GM19467 (cell line): ENCODE data around the gene SHROOM4.

Experiments
- ATAC-seq: cut with Tn5 transposase; IDR thresholded peaks from one replicate; pipeline ENCODE4 v1.9.1; 2021; ENCODE audit warnings: mild to moderate bottlenecking, moderate library complexity; ENCODE audit not compliant: unreplicated experiment

SHROOM4 gene

GRCh38 chrX:50711907-50712306, 102.1 kb downstream of the SHROOM4 start:
- ATAC-seq, result no peak

- no peak for ATAC-seq
These were observed 105.9 kb downstream of the SHROOM4 start for GRCh38 chrX:50707955-50708699.

- no peak for ATAC-seq
These were observed 106.6 kb downstream of the SHROOM4 start for GRCh38 chrX:50707405-50707804.

- ATAC-seq, result no peak
These were observed 109.0 kb downstream of the SHROOM4 start for GRCh38 chrX:50705042-50705441.

GRCh38 chrX:50704360-50704759, 109.6 kb downstream of the SHROOM4 start:
- ATAC-seq, result no peak

- ATAC-seq, result no peak
These were observed 113.1 kb downstream of the SHROOM4 start for GRCh38 chrX:50700921-50701320.

GRCh38 chrX:50698944-50699343, 115.0 kb downstream of the SHROOM4 start:
- ATAC-seq, result no peak

GRCh38 chrX:50697691-50698090, 116.3 kb downstream of the SHROOM4 start:
- ATAC-seq, result no peak

GRCh38 chrX:50691820-50692219, 122.2 kb downstream of the SHROOM4 start:
- ATAC-seq, result peak; percentile 97

- ATAC-seq, result no peak
These were observed 129.1 kb downstream of the SHROOM4 start for GRCh38 chrX:50684871-50685270.

GRCh38 chrX:50680990-50681389, 133.0 kb downstream of the SHROOM4 start:
- no peak for ATAC-seq

GRCh38 chrX:50677789-50678188, 136.2 kb downstream of the SHROOM4 start:
- ATAC-seq, result no peak

GRCh38 chrX:50671661-50672060, 142.3 kb downstream of the SHROOM4 start:
- ATAC-seq, result no peak

GRCh38 chrX:50668860-50669259, 145.1 kb downstream of the SHROOM4 start:
- ATAC-seq, result no peak

GRCh38 chrX:50648156-50648555, 165.8 kb downstream of the SHROOM4 start:
- no peak for ATAC-seq

GRCh38 chrX:50644496-50644895, 169.5 kb downstream of the SHROOM4 start:
- no peak for ATAC-seq

GRCh38 chrX:50643525-50644137, 170.4 kb downstream of the SHROOM4 start:
- no peak for ATAC-seq

GRCh38 chrX:50638123-50638522, 175.9 kb downstream of the SHROOM4 start:
- no peak for ATAC-seq

GRCh38 chrX:50635817-50636365, 178.1 kb downstream of the SHROOM4 start:
- no peak for ATAC-seq

GRCh38 chrX:50635162-50635561, 178.8 kb downstream of the SHROOM4 start:
- ATAC-seq, result no peak

- no peak for ATAC-seq
These were observed 184.2 kb downstream of the SHROOM4 start for GRCh38 chrX:50629774-50630173.

- ATAC-seq, result no peak
These were observed 186.3 kb downstream of the SHROOM4 start for GRCh38 chrX:50627696-50628095.
